ENCODE data around the gene SYCP3. TPM values are rescaled to one million over a fixed set of nuclear protein-coding genes. Genes with fewer than 3 reads are reported as not detected.

SYCP3 gene
- total RNA-seq, 4 donors from 2014 or later = not detected

GRCh38 chr12:101703487-101703886 is 35.8 kb downstream of the SYCP3 start:
- peaks cover 4 to 47% (median 7%) of the 10 kb centered on the region in 4 donors for H3K4me1 ChIP-seq
- H3K36me3 ChIP-seq = no peaks in the 10 kb centered on the region
- no peak for TF ChIP-seq POLR2A (IDR thresholded peaks at IDR 0.05)
- TF ChIP-seq, protein P1, sequence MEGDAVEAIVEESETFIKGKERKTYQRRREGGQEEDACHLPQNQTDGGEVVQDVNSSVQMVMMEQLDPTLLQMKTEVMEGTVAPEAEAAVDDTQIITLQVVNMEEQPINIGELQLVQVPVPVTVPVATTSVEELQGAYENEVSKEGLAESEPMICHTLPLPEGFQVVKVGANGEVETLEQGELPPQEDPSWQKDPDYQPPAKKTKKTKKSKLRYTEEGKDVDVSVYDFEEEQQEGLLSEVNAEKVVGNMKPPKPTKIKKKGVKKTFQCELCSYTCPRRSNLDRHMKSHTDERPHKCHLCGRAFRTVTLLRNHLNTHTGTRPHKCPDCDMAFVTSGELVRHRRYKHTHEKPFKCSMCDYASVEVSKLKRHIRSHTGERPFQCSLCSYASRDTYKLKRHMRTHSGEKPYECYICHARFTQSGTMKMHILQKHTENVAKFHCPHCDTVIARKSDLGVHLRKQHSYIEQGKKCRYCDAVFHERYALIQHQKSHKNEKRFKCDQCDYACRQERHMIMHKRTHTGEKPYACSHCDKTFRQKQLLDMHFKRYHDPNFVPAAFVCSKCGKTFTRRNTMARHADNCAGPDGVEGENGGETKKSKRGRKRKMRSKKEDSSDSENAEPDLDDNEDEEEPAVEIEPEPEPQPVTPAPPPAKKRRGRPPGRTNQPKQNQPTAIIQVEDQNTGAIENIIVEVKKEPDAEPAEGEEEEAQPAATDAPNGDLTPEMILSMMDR (IDR thresholded peaks at IDR 0.05) = no peak
- no peak overlapping the region for H3K4me3 ChIP-seq
- H3K9me3 ChIP-seq = no peaks in the 10 kb centered on the region
- H3K27ac ChIP-seq = no peak overlapping the region
- no peaks in the 10 kb centered on the region for H3K27me3 ChIP-seq
- DNase-seq = no peak

GRCh38 chr12:101700299-101700820 is 38.9 kb downstream of the SYCP3 start:
- Histone ChIP-seq H3K4me3 (peak overlapping the region in 2 of 4 donors; percentile 95 to 98), H3K27ac (no peak overlapping the region), H3K27me3 (no peaks in the 10 kb centered on the region), H3K4me1 (peaks cover 4 to 46% (median 12%) of the 10 kb centered on the region in 4 donors), H3K9me3 (no peaks in the 10 kb centered on the region), H3K36me3 (no peaks in the 10 kb centered on the region)
- DNase-seq = no peak
- no peak for TF ChIP-seq POLR2A (IDR thresholded peaks at IDR 0.05)
- TF ChIP-seq, protein P1 (IDR thresholded peaks at IDR 0.05) = no peak

DNA sequence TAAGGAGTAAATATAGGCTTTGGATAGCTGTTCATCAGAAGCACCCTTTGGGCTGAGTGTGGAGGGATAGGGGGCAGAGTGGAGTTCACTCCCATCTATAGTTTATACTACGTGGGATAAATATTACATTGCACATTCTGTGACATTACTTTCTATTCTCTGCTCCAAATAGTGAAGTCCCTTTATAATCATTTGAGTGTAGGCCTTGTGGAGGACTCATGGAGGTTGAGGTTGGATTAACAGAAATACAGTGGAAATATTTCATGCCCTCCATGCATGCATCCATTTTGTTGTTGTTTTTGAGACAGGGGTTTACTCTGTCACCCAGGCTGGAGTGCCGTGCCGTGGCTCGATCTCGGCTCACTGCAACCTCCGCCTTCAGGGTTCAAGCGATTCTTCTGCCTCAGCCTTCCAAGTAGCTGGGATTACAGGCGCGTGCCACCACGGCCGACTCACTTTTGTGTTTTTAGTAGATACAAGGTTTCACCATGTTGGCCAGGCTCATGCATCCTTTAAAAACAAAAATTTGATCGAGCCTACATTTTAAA is 40.4 kb downstream of the SYCP3 start:
- TF ChIP-seq, protein P1 (IDR thresholded peaks at IDR 0.05) = peak in 1 of 6 experiments; percentile 17
- no peak for TF ChIP-seq POLR2A (IDR thresholded peaks at IDR 0.05)
- Histone ChIP-seq H3K4me1 (peaks cover 4 to 48% (median 12%) of the 10 kb centered on the region in 4 donors), H3K4me3 (peak overlapping the region; percentile 70 to 98 (median 91)), H3K27me3 (no peaks in the 10 kb centered on the region), H3K36me3 (no peaks in the 10 kb centered on the region), H3K9me3 (no peaks in the 10 kb centered on the region), H3K27ac (peak overlapping the region; percentile 50 to 99 (median 92))
- DNase-seq = peak; percentile 34 to 66 (median 48)

GRCh38 chr12:101697930-101698799 is 41.1 kb downstream of the SYCP3 start:
- Histone ChIP-seq H3K9me3 (no peaks in the 10 kb centered on the region), H3K27me3 (no peaks in the 10 kb centered on the region), H3K36me3 (no peaks in the 10 kb centered on the region), H3K4me3 (peak overlapping the region; percentile 70 to 98 (median 91)), H3K4me1 (peaks cover 4 to 48% (median 11%) of the 10 kb centered on the region in 4 donors), H3K27ac (peak overlapping the region; percentile 88 to 99 (median 92))
- TF ChIP-seq, protein P1 (IDR thresholded peaks at IDR 0.05) = no peak
- peak; percentile 83 to 87 for TF ChIP-seq POLR2A (IDR thresholded peaks at IDR 0.05)
- peak; percentile 47 to 82 (median 81) for DNase-seq

DNA sequence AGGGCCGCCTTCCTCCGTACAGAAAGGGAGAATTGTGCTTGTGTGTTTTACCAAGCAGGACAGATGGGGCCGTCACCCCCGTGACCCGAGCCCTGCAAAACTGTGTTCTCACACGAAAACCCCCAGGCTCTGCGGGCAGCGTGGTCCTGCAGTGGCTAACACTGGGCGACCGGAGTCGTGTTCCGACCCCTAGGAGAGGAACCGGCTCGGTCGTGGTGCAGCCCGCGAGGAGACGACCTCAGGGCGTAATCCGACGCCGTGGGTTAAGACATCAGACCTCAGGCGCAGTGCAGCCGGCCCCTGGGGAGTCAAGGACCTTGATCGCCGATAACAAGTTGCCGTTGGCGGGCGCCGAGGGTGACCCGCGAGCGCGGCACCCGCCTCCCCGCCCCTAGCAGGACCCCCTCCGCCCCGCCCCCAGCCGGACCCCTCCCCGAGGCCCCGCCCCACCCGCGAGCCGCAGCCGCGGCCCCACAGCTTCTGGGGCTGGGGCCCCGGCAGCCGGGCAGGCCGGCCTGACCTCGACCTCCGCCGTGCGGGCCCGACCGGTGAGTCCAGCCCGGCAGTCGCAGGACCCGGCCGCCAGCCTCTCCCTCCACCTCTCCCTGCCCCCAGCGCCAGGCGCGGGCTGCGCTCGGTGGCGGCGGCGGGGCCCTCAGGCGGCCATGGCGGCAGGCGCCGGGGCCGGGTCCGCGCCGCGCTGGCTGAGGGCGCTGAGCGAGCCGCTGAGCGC is 41.9 kb downstream of the SYCP3 start, which contains the start of gene CHPT1:
CHPT1 (plus strand) TSS at position 444 of the 733 bp plus-strand sequence; CDS start at position 666, 222 bp downstream.
- no peaks in the 10 kb centered on the region for H3K27me3 ChIP-seq
- peak within 1 kb of the TSS; percentile 88 to 99 (median 92) for H3K27ac ChIP-seq
- H3K4me3 ChIP-seq = peak within 1 kb of the TSS; percentile 70 to 98 (median 91)
- TF ChIP-seq, protein P1 (IDR thresholded peaks at IDR 0.05) = no peak
- TF ChIP-seq POLR2A (IDR thresholded peaks at IDR 0.05) = peak; percentile 27 to 50
- DNase-seq = peak; percentile 86 to 94 (median 90)
- no peaks in the 10 kb centered on the region for H3K9me3 ChIP-seq
- peaks cover 4 to 43% (median 11%) of the 10 kb centered on the region in 4 donors for H3K4me1 ChIP-seq
- H3K36me3 ChIP-seq = no peaks in the 10 kb centered on the region
